GM18511 (cell line): Measurements from ENCODE around the gene ANTKMT.

ENCODE experiments used
- ATAC-seq: cut with Tn5 transposase; IDR thresholded peaks from one replicate; pipeline ENCODE4 v1.9.1; 2021; ENCODE audit warnings: mild to moderate bottlenecking, moderate library complexity; ENCODE audit not compliant: unreplicated experiment

ANTKMT gene

GRCh38 chr16:695355-696089 is 25.4 kb upstream of the ANTKMT start:
- ATAC-seq = no peak

GRCh38 chr16:698911-699671 is 21.9 kb upstream of the ANTKMT start:
- ATAC-seq = no peak

GRCh38 chr16:700684-701584 is 20.0 kb upstream of the ANTKMT start:
- no peak for ATAC-seq

- ATAC-seq = no peak
These were observed 18.6 kb upstream of the ANTKMT start for GRCh38 chr16:702341-702740.

GRCh38 chr16:703406-703805 is 17.5 kb upstream of the ANTKMT start:
- ATAC-seq = no peak

- no peak for ATAC-seq
These were observed 16.9 kb upstream of the ANTKMT start for GRCh38 chr16:704047-704446.

- no peak for ATAC-seq
These were observed 16.2 kb upstream of the ANTKMT start for GRCh38 chr16:704552-705380.

- no peak for ATAC-seq
These were observed 15.3 kb upstream of the ANTKMT start, which contains the start of gene FBXL16 for GRCh38 chr16:705431-706188. Gene FBXL16, minus strand, starts transcription at chr16:705801. Its CDS starts 8,396 bp downstream, at chr16:697405.

GRCh38 chr16:706189-707061 is 14.5 kb upstream of the ANTKMT start:
- no peak for ATAC-seq

- no peak for ATAC-seq
These were observed 13.8 kb upstream of the ANTKMT start for GRCh38 chr16:707062-707538.

GRCh38 chr16:708019-708418 is 12.9 kb upstream of the ANTKMT start:
- no peak for ATAC-seq

GRCh38 chr16:708959-709358 is 12.0 kb upstream of the ANTKMT start:
- no peak for ATAC-seq

- ATAC-seq = no peak
These were observed 11.1 kb upstream of the ANTKMT start for GRCh38 chr16:709566-710499.

GRCh38 chr16:710500-711075 is 10.4 kb upstream of the ANTKMT start:
- ATAC-seq = no peak

GRCh38 chr16:711084-711483 is 9.9 kb upstream of the ANTKMT start:
- no peak for ATAC-seq

GRCh38 chr16:711548-712320 is 9.2 kb upstream of the ANTKMT start:
- ATAC-seq = no peak
